Neural cell (in vitro differentiated cells): ENCODE data around the gene UBR2.

Experiments
- EP300 ChIP-seq: fragments of 450-650 bp; conservative IDR thresholded peaks from 2 replicates; pipeline ENCODE4 v1.6.1; 2014; ENCODE audit warnings: antibody characterized with exemption, mild to moderate bottlenecking, moderate library complexity; ENCODE audit not compliant: poor library complexity, severe bottlenecking
- EZH2 ChIP-seq: fragments of 200-600, 300-800 bp; shearing (Covaris generic), sonication (generic); IDR thresholded peaks from 2 replicates; pipeline ENCODE4 v1.6.1; 2014; ENCODE audit warnings: antibody characterized with exemption, low read length, borderline replicate concordance, mild to moderate bottlenecking; ENCODE audit not compliant: insufficient read depth, poor library complexity, severe bottlenecking
- POLR2AphosphoS5 ChIP-seq: IDR thresholded peaks from 2 replicates; pipeline ENCODE4 v1.6.1; 2012
- RAD21 ChIP-seq: fragments of 450-650 bp; conservative IDR thresholded peaks from 2 replicates; pipeline ENCODE4 v1.6.1; 2014; ENCODE audit warnings: antibody characterized with exemption, mild to moderate bottlenecking, moderate library complexity
- SMC3 ChIP-seq: fragments of 450-650 bp; conservative IDR thresholded peaks from 2 replicates; pipeline ENCODE4 v1.6.1; 2014; ENCODE audit warnings: antibody characterized with exemption, mild to moderate bottlenecking, moderate library complexity; ENCODE audit not compliant: poor library complexity
- TF ChIP-seq, protein P1 (sequence below): fragments of 450-650 bp; IDR thresholded peaks from 2 replicates; pipeline ENCODE4 v1.5.1; 2014; ENCODE audit warnings: antibody characterized with exemption, mild to moderate bottlenecking, moderate library complexity; ENCODE audit not compliant: poor library complexity, severe bottlenecking

DNA sequence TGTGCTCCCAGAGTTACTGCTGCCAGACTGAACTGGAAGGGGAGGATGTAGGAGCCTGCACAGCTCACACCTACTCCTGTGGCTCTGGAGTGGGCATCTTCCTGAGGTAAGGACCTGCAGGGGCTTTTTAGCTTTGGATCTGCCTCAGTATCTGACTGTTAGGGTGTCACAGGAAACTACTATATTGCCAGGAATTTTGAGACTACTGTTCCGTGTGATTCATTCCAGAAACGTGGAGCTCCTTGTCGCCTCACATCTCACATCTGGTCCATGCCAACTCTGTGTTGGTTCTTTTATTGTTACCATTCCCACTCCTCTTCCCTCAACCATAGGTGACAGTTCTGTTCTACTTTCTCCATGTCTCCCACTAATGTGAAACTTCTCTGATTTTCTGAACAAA, 124.5 kb downstream of the UBR2 start:
- TF ChIP-seq, protein P1, sequence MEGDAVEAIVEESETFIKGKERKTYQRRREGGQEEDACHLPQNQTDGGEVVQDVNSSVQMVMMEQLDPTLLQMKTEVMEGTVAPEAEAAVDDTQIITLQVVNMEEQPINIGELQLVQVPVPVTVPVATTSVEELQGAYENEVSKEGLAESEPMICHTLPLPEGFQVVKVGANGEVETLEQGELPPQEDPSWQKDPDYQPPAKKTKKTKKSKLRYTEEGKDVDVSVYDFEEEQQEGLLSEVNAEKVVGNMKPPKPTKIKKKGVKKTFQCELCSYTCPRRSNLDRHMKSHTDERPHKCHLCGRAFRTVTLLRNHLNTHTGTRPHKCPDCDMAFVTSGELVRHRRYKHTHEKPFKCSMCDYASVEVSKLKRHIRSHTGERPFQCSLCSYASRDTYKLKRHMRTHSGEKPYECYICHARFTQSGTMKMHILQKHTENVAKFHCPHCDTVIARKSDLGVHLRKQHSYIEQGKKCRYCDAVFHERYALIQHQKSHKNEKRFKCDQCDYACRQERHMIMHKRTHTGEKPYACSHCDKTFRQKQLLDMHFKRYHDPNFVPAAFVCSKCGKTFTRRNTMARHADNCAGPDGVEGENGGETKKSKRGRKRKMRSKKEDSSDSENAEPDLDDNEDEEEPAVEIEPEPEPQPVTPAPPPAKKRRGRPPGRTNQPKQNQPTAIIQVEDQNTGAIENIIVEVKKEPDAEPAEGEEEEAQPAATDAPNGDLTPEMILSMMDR = no peak
- TF ChIP-seq RAD21 (no peak), EP300 (no peak), EZH2 (no peak), POLR2AphosphoS5 (no peak), SMC3 (no peak)
